DND-41 (cell line): ENCODE measurements around the gene FADS2.

Experiments used
- CTCF ChIP-seq: IDR thresholded peaks from 2 replicates; pipeline ENCODE4 v1.5.1; 2012; ENCODE audit warnings: borderline replicate concordance, low read length, moderate library complexity, mild to moderate bottlenecking; ENCODE audit not compliant: poor library complexity, severe bottlenecking; ENCODE audit errors: extremely low read depth
- EZH2 ChIP-seq: IDR thresholded peaks from 3 replicates; pipeline ENCODE4 v1.6.1; 2012; ENCODE audit warnings: borderline replicate concordance, low read depth, mild to moderate bottlenecking, moderate library complexity, low read length, inconsistent platforms; ENCODE audit not compliant: severe bottlenecking

- TF ChIP-seq CTCF (peak; percentile 64), EZH2 (no peak)
These were observed 718 bp downstream of the FADS2 start for GRCh38 chr11:61828629-61829407.
